H1 (cell line): ENCODE results near the gene RBM47. TPM values are rescaled to one million over a fixed set of nuclear protein-coding genes. Genes with fewer than 3 reads are reported as not detected.

Experiments
- CTCF ChIA-PET: fragments of 300-600 bp; sonication (Branson Sonifier 250); formaldehyde crosslinking; loops from one replicate; lab custom pipeline; 2021; ENCODE audit not compliant: partially characterized antibody; lab: Charles Lee
- POLR2A ChIA-PET: fragments of 300-600 bp; sonication (Branson Sonifier 250); formaldehyde crosslinking; loops from one replicate; lab custom pipeline; 2021; ENCODE audit warnings: inconsistent platforms; ENCODE audit not compliant: partially characterized antibody; lab: Charles Lee
- DNase-seq, 2 experiments: peaks; one replicate each; pipeline versions ENCODE4 v3.0.0 to v3.0.0-alpha.2; 2010 to 2022; ENCODE audit warnings: low spot score in 2 of 2, low read depth in 1 of 2, mixed read lengths in 1 of 2
- FAIRE-seq: peaks from 2 replicates; lab custom pipeline; 2011; peaks lifted over from hg19 to GRCh38; lab: Jason Lieb, UNC
- H2AFZ ChIP-seq: 2 replicates; pipeline ENCODE4 v1.8.1; 2012; ENCODE audit warnings: low read length, inconsistent platforms
- H2AK5ac ChIP-seq: 2 replicates; pipeline ENCODE4 v1.6.1; 2013; ENCODE audit warnings: low read depth, low read length
- H2BK120ac ChIP-seq: replicated peaks from 2 replicates; pipeline ENCODE3; 2013; ENCODE audit warnings: low read depth, low read length, inconsistent platforms
- H2BK12ac ChIP-seq: 2 replicates; pipeline ENCODE4 v1.6.1; 2013; ENCODE audit warnings: low read depth, low read length
- H2BK15ac ChIP-seq: 2 replicates; pipeline ENCODE4 v1.6.1; 2013; ENCODE audit warnings: low read length
- H2BK20ac ChIP-seq: 2 replicates; pipeline ENCODE4 v1.6.1; 2013; ENCODE audit warnings: low read length
- H2BK5ac ChIP-seq: 2 replicates; pipeline ENCODE4 v1.6.1; 2013; ENCODE audit warnings: low read depth, low read length
- H3K14ac ChIP-seq: 2 replicates; pipeline ENCODE4 v1.6.1; 2013; ENCODE audit warnings: inconsistent platforms; ENCODE audit not compliant: insufficient read length
- H3K18ac ChIP-seq: 2 replicates; pipeline ENCODE4 v1.6.1; 2013; ENCODE audit warnings: low read length; ENCODE audit errors: extremely low read depth
- H3K23ac ChIP-seq: 2 replicates; pipeline ENCODE4 v1.6.1; 2013; ENCODE audit warnings: inconsistent platforms; ENCODE audit not compliant: insufficient read length
- H3K23me2 ChIP-seq: 2 replicates; pipeline ENCODE4 v1.6.1; 2013; ENCODE audit warnings: low read depth, low read length
- H3K27ac ChIP-seq: 2 replicates; pipeline ENCODE4 v1.6.1; 2011; ENCODE audit warnings: low read depth, low read length, inconsistent platforms
- H3K27me3 ChIP-seq, 4 experiments: replicated peaks in 1 of 4; 1 replicate in 1 of 4; 2 replicates in 3 of 4; pipeline versions ENCODE4 v1.6.1 to v1.8.1; 2011 to 2013; ENCODE audit warnings: low read length in 3 of 4, mild to moderate bottlenecking in 3 of 4, inconsistent platforms in 2 of 4, mixed read lengths in 2 of 4, moderate library complexity in 1 of 4; ENCODE audit not compliant: control insufficient read depth in 3 of 4, insufficient read depth in 3 of 4; ENCODE audit errors: extremely low read depth in 1 of 4
- H3K36me3 ChIP-seq, 4 experiments: 2 replicates each; pipeline versions ENCODE4 v1.6.1 to v1.8.1; 2011 to 2013; ENCODE audit warnings: mild to moderate bottlenecking in 4 of 4, low read length in 3 of 4, moderate library complexity in 2 of 4, control low read depth in 1 of 4, inconsistent platforms in 1 of 4; ENCODE audit not compliant: insufficient read depth in 4 of 4, control insufficient read depth in 2 of 4
- H3K4ac ChIP-seq: replicated peaks from 2 replicates; pipeline ENCODE3; 2013; ENCODE audit warnings: low read length, low read depth, mixed read lengths, inconsistent platforms; ENCODE audit not compliant: insufficient read length
- H3K4me1 ChIP-seq, 4 experiments: replicated peaks in 1 of 4; 1 replicate in 1 of 4; 2 replicates in 3 of 4; pipeline versions ENCODE4 v1.6.1 to v1.8.1; 2011 to 2013; ENCODE audit warnings: low read length in 3 of 4, inconsistent platforms in 2 of 4, mixed read lengths in 1 of 4; ENCODE audit not compliant: insufficient read depth in 4 of 4, control insufficient read depth in 3 of 4
- H3K4me2 ChIP-seq, 2 experiments: 2 replicates each; pipeline versions ENCODE4 v1.6.1 to v1.8.1; 2011 to 2013; ENCODE audit warnings: low read depth in 2 of 2, low read length in 2 of 2, control low read depth in 1 of 2, inconsistent platforms in 1 of 2, mild to moderate bottlenecking in 1 of 2; ENCODE audit not compliant: insufficient read depth in 1 of 2
- H3K4me3 ChIP-seq, 4 experiments: fragments of 200-600, 300-600 bp in 1 of 4; sonication (generic), shearing (Covaris generic), sonication (Bioruptor Twin) in 1 of 4; 2 replicates each; pipeline versions ENCODE4 v1.5.1 to v1.8.1; 2011 to 2016; ENCODE audit warnings: low read length in 4 of 4, low read depth in 3 of 4, control low read depth in 2 of 4, inconsistent platforms in 2 of 4, mild to moderate bottlenecking in 2 of 4, mixed read lengths in 1 of 4, moderate library complexity in 1 of 4; ENCODE audit not compliant: insufficient read depth in 2 of 4; ENCODE audit errors: extremely low read depth in 1 of 4
- H3K56ac ChIP-seq: replicated peaks from 2 replicates; pipeline ENCODE3; 2013; ENCODE audit warnings: low read depth, mild to moderate bottlenecking, mixed read lengths, low read length, inconsistent platforms; ENCODE audit not compliant: insufficient read length
- H3K79me1 ChIP-seq: 2 replicates; pipeline ENCODE4 v1.6.1; 2013; ENCODE audit warnings: low read depth, low read length, control low read depth
- H3K79me2 ChIP-seq, 2 experiments: 2 replicates each; pipeline versions ENCODE4 v1.6.1 to v1.8.1; 2012 to 2013; ENCODE audit warnings: low read length in 2 of 2, mild to moderate bottlenecking in 2 of 2, inconsistent platforms in 1 of 2; ENCODE audit not compliant: insufficient read depth in 2 of 2, control insufficient read depth in 1 of 2
- H3K9ac ChIP-seq, 4 experiments: replicated peaks in 1 of 4; 1 replicate in 1 of 4; 2 replicates in 3 of 4; pipeline versions ENCODE4 v1.6.1 to v1.8.1; 2011 to 2013; ENCODE audit warnings: low read depth in 3 of 4, low read length in 3 of 4, control low read depth in 2 of 4, mild to moderate bottlenecking in 2 of 4, moderate library complexity in 2 of 4, inconsistent platforms in 1 of 4; ENCODE audit errors: extremely low read depth in 1 of 4
- H3K9me3 ChIP-seq, 2 experiments: 2 replicates each; pipeline versions ENCODE4 v1.6.1 to v1.8.1; 2012 to 2013; ENCODE audit warnings: mild to moderate bottlenecking in 2 of 2, moderate library complexity in 2 of 2, control low read depth in 1 of 2, inconsistent platforms in 1 of 2, low read depth in 1 of 2, low read length in 1 of 2, mixed read lengths in 1 of 2; ENCODE audit not compliant: insufficient read depth in 2 of 2
- H4K20me1 ChIP-seq, 2 experiments: replicated peaks in 1 of 2; 2 replicates each; pipeline versions ENCODE3 to v1.8.1; 2011 to 2013; ENCODE audit warnings: inconsistent platforms in 2 of 2, low read length in 2 of 2, mild to moderate bottlenecking in 1 of 2; ENCODE audit not compliant: insufficient read depth in 2 of 2, control insufficient read depth in 1 of 2
- H4K5ac ChIP-seq: 2 replicates; pipeline ENCODE4 v1.6.1; 2013; ENCODE audit warnings: low read length, low read depth, mixed read lengths, inconsistent platforms; ENCODE audit not compliant: insufficient read length
- H4K8ac ChIP-seq: 2 replicates; pipeline ENCODE4 v1.8.0; 2013; ENCODE audit warnings: mild to moderate bottlenecking, moderate library complexity, low read length, inconsistent platforms; ENCODE audit not compliant: insufficient read depth; ENCODE audit errors: extremely low read depth
- H4K91ac ChIP-seq: replicated peaks from 2 replicates; pipeline ENCODE3; 2013; ENCODE audit warnings: low read length, mixed read lengths, inconsistent platforms; ENCODE audit not compliant: insufficient read length
- ZNF274 ChIP-seq: IDR thresholded peaks from 2 replicates; pipeline ENCODE4 v1.7.0; 2012; ENCODE audit warnings: low read length, borderline replicate concordance; ENCODE audit errors: extremely low read depth
- whole genome bisulfite sequencing, 2 experiments: shearing (Covaris generic) in 1 of 2; methylation state at CpG; one replicate each; pipeline versions ENCODE4 v1.1.6 to v1.1.7; 2013 to 2015; ENCODE audit warnings: low lambda C conversion rate in 2 of 2, mixed read lengths in 2 of 2, inconsistent platforms in 1 of 2, low coverage in 1 of 2, missing lambda C conversion rate in 1 of 2; ENCODE audit not compliant: insufficient replicate concordance in 2 of 2, insufficient coverage in 1 of 2, insufficient read length in 1 of 2; ENCODE audit errors: extremely low coverage in 1 of 2, missing lambda C conversion rate in 1 of 2; 5-methylcytosine and 5-hydroxymethylcytosine counted together
- polyA plus RNA-seq, 7 experiments: library from polyadenylated mRNA; depleted of rRNA in 3 of 7; stranded (reverse) in 5 of 7; unstranded in 2 of 7; fragments of >200 nt in 5 of 7; fragments of 200-250 nt in 2 of 7; gene quantifications; 1 replicate in 5 of 7; 2 replicates in 1 of 7; 4 replicates in 1 of 7; pipeline versions ENCODE4 v1.2.1 to v1.2.3, GENCODE V29; 2011 to 2013; ENCODE audit warnings: missing spikeins in 2 of 7, mixed read lengths in 2 of 7
- total RNA-seq: library from RNA; stranded (reverse); fragmentation: NEBNext Ultra II Directional; extraction: Animal tissue kit (Norgen Biotek cat#: 25700); gene quantifications from 2 replicates; pipeline ENCODE4 v1.2.1, GENCODE V29; 2021

RBM47 gene
- total and polyA plus RNA-seq, 2 of the 8 experiments (the other 6 are each of a cell fraction or from before 2014, with no cell fraction given) = 42.8 to 78.9 TPM

DNA sequence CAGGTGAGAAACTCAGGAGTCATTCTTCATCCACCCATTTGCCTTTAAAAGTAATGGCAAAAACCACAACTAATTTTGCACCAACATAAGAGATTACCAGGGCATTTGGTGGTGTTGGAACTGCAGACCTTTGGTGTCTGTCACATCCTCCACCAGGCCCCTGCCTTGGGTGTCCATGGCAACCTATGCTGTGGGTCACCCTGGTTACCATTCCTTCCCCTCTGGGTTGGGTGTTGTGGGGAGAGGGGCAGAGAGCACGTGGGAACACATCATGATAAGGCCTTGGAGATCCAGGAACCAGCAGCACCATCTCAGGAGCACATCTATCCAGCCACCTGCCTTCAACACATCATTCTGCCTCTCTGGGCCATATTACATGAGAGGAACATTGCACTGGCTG, 217.3 kb downstream of the RBM47 start:
- Histone ChIP-seq H4K5ac (no peak overlapping the region), H3K4me2 (no peak overlapping the region), H2BK12ac (no peak overlapping the region), H2BK120ac (no peak overlapping the region), H3K4me1 (no peaks in the 10 kb centered on the region), H3K79me2 (no peaks in the 10 kb centered on the region), H2AK5ac (no peak overlapping the region), H3K56ac (no peak overlapping the region), H3K4ac (no peak overlapping the region), H2AFZ (no peak overlapping the region), H2BK15ac (no peak overlapping the region), H3K9ac (no peak overlapping the region), H2BK20ac (no peak overlapping the region), H3K36me3 (0 out of 8 replicates have a peak, but pooled peaks cover 0 to 3% (median 0%) of the 10 kb centered on the region in 4 experiments), H3K18ac (no peak overlapping the region), H4K8ac (no peak overlapping the region), H4K20me1 (no peaks in the 10 kb centered on the region), H3K23ac (no peak overlapping the region), H3K14ac (no peak overlapping the region), H3K23me2 (no peaks in the 10 kb centered on the region), H2BK5ac (no peak overlapping the region), H3K4me3 (no peak overlapping the region), H3K9me3 (peaks cover 4% of the 10 kb centered on the region in 2 experiments; a peak in 3 of 4 replicates), H3K27me3 (no peaks in the 10 kb centered on the region), H3K79me1 (no peaks in the 10 kb centered on the region), H4K91ac (no peak overlapping the region), H3K27ac (no peak overlapping the region)
- WGBS, 2 experiments = no CpG with 5 or more reads among the region's 1 CpG
- POLR2A ChIA-PET = no interaction called here
- no peak for DNase-seq
- FAIRE-seq = no peak
- CTCF ChIA-PET = interaction anchor here (1.1 kb wide), 1 partner anchor 9 kb away, joined by 3 read pairs; no protein-coding TSS in a partner anchor
- TF ChIP-seq ZNF274 = no peak
